NCI-H146 treated with DMSO at 0.1 percent for 48 hours (cell line): ENCODE data around the gene USP32.
"Not testable (repeated sequence)": the region's sequence is repeated elsewhere in the genome, so short reads cannot be mapped to it uniquely, and the experiment has no call there.

ENCODE experiments used
- DNase-seq: peaks from one replicate; lab custom pipeline; 2025; ENCODE audit not compliant: unreplicated experiment; lab: John Stamatoyannopoulos, UW

USP32 gene

DNA sequence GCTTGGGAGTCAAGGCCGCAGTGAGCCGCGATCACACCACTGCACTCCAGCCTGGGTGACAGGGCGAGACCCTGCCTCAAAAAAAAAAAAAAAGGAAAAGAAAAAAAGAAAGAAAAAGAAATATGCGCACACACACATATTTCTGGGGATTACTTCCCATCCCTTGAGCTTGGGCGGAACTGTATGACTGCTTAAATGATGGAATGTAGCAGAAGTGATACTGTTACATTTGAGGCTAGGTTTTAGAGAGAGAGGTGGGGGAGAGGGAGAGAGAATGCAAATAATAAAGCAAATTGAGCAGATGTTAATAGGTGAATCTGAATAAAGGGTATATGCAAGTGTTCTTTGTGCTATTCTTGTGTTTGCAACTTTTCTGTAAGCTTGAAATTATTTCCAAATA, 12.0 kb upstream of the USP32 start:
- DNase-seq, result no peak

DNA sequence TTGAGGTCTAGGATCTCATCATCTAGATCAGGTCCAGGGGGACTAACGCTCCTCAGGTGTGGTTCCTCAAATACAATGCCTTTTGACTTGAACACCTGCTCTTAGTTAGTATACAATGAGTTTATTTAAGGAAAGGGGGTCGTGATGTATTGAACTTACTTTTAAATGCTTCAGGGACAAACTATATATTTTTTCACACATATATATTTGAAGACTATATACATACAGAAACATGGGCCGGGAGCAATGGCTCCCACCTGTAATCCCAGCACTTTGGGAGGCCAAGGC, 11.5 kb upstream of the USP32 start:
- DNase-seq, result no peak

DNA sequence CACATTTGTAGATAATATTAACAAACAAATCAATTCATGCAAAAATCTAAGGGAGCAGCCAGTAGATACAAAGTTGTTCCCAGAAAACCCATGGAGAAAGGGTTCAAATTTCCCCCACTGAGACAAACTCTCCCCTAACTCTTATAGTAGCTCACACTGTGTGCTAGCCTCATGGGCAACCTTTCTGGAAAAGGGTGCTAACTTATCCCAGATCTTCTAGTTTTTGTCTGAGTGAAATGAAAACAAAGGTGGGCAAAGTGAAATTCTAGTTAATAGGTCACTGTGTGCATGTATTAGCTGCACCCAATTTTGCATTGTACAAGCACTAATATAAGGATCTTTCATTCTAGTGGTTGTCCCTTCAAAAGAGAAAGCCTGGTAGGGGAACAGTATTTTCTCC, 9.9 kb upstream of the USP32 start:
- no peak for DNase-seq

DNA sequence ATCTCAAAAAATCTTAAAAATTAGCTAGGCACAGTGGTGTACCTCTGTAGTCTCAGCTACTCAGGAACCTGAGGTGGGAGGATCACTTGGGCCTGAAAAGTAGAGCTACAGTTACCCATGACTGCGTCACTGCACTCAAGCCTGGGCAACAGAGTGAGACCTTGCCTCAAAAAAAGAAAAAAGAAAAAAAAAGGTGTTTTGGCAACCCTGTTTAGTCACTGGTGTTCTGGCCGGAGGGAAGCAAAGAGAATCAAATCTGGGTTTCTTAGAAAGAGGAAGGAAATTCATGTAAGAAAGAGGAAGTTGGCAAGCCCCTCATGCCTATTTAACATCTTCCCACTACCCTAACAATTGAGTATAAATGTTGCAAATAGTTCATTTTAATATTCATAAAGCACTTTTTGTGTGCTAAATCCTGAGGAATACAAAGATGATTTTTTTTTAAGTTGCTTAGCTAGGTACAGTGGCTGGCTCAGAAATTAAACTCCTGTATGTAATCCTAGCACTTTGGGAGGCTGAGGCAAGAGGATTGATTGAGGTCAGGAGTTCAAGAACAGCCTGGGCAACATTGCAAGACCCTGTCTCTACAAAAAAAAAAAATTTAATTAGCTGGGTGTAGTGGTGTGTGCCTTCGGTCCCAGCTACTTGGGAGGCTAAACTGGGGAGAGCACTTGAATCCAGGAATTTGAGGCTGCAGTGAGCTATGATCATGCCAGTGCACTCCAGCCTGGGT, 6.5 kb upstream of the USP32 start:
- DNase-seq, result no peak

DNA sequence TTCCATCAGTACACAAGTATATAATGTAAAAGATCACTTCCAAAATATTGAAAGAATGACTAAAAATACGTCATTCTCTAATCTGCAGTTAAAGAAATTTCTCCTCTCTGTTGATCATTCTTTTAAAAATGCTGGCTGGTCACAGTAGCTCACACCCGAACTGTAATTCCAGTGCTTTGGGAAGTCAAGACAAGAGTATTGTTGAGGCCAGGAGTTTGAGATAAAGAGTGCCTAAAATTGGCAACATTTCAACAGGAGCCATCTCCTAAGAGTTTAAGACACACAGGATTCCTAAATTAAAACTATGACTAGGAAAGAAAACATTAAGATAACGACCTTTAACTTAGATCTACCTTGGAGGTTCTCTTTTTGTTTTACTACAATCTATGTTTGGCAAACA, 4.5 kb upstream of the USP32 start:
- no peak for DNase-seq

DNA sequence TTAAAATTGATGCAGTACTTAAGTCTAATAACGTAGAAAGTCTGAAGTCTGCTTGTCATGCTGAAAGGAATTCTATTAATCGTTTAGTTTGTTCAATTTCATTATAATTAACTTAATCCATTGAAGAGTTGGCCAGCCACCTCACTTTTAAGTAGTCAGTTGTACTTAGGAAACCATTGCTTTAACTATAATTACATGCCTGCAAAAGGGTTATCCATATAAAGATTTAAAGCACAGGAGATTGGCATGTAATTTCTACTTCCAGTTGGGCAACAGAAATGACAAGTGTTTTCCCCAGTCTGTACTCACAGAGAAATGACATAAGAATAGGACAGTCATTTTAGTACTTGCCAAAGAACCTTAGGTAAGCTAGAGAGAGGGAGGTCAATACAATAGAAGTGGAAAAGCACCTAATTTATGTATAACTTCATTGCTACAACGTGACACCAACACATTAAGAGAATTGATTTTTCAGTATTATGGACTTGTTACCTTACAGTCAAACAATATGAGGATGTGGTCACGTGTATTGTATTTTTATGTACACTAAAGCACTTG, 3.7 kb upstream of the USP32 start:
- no peak for DNase-seq

DNA sequence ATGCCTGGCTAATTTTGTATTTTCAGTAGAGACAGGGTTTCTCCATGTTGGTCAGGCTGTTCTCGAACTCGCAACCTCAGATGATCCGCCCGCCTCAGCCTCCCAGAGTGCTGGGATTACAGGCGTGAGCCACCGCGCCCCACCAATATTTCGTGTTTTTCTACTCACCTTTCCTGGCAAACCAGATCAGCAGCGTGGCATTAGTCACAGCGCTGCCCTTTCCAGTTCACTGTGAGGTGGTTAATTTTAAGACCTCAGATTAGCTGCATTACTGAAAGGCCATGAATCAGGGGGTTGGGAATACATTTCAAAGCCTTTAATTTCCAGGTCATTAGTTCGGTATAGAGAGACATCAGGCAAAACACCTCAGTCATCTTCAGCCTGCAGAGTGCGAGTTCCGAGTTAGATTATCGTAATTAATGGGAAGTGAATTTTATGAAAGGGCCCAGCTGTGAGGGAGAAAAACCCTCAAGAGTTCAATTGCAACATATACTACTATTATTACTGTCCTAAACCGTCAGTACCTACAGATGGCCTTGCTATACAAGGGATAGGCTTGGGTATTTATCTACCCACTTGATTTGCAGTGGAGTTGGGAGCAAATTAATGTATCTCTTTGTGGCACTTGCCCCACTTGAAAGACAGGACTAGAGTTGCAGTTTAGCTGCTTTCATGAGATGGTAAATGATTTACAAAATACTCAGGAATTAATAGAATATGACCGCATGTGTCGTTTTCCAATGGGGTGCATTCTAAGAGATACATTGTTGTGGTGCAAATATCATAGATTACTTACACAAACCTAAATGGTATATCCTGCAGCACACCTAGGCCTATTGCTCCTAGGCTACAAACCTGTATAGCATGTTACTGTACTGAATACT, 2.1 kb upstream of the USP32 start:
- no peak for DNase-seq

DNA sequence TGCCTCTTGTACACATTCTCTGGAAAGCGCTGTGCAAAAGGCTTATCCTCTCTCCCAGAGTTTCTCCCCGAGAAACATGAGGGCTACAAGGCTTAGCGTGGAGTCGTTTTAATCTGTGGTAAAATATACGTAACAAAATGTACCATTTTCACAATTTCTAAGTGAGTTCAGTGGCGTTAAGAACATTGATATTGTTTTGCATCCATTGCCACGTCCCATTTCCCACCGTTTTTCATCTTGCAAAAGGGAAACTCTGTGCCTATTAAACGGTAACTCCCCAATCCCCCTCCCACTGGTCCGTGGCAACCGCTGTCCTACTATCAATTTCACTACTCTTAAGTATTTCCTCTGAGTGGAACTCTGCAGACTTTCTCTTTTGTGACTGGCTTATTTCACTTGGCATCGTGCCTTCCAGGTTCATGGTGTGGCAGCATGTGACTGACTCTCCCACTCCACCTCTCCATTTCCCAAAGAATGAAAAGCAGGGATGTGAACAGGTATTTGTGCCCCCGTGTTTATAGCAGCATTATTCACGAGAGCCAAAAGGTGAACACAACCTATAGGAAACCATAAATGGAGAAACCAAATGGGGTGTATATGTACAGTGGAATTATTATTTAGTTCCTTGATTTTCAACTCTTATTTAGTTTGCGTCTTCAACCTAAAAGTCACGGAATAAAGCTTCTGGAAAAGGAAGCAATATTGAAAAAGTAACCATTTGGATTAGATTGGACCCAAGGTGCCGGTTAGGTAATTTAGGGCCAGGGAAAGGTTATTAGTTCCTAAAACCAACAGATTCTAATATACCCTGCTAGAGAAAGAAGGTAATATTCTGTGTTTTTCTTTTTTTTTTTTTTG, 1.1 kb upstream of the USP32 start:
- peak; percentile 47 for DNase-seq

DNA sequence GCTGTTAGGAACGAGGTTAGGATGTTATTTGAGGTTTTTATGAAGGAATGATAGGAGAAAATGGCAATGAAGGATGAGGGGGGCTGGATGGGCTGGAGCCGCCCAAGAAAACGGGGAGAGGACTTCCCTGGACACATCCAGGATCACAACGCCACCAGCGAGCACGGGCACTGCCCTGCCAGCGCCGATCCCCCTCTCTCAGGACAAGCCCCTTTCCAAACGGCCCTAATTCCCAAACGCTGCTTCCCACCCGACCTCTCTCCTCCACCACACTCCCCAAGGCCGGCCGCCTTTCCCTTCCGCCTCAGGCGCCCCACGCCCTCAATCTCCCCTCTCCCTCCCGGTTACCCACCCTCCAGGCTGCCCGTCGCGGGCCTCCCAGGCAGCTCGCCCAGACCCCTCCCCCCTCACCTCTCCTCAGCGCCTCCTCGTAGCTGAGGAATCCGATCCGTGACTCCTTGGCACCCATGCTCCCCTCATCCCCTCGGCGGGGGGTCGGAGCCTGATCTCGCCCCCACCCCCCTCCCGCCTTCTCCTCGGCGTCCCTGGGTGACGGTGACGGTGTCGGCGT, 377 bp downstream of the USP32 start:
- peak; percentile 77 for DNase-seq

DNA sequence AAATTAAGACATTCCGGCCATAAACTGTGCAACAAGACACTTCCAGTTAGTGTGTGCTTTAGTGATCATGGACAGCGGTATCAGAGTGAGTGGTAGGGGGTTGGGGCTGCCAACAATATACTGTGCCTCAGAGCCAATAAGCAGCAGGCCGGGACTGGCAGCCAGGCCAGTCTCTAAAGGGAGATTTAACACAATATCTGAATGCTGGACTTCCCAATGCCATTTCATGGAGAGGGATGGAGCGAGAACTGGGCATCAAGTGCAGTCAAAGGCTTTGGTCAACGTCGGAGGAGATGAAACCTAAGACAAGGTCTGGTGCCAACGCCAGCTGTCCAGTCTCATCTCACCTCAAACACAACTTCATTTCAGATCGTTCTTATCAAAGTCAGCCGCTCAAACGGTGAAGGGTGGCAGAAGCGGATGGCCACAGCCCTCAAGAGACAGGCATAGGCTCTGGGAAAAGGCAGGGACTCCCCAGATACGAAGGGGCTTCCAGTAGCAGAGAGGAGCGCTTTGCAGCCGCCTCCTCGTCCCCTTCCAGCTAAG, 935 bp downstream of the USP32 start:
- peak; percentile 29 for DNase-seq

DNA sequence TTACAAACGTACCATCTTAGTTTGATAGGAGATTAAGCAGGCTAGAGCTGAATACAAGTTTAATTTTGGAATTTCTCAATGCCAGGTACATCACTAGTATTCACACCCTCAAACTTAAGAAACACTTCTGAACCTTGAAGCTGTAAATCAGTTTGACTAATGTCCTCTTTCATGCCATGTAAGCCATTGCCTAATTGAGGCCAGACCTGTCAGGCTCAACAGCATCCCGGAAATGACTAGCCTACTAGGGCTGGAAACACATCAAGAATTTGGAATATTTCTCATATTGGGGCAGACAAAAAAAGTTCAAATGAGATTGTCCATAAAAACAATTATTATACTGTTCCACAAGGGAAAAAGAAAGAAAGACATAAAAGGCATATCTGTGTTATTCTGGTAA, 1.7 kb downstream of the USP32 start:
- no peak for DNase-seq

DNA sequence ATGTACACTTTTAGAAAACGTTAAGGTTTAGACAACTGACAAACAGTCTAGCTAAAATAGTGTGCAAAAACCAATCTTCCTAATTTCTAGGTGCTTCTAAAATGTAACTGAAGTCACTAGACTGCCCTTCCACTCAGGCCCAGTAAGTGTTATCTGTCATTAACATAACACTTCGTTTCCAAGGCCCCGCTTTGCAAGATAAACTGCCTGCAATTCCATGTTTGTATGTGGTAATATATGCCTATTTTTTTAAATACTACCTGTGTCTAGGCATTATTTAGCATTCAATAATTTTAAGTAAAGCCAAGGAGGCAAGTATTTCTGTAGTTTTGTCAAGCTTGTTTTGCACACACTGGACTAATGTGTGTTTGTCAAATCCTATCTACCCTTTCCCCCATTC, 3.2 kb downstream of the USP32 start:
- no peak for DNase-seq

DNA sequence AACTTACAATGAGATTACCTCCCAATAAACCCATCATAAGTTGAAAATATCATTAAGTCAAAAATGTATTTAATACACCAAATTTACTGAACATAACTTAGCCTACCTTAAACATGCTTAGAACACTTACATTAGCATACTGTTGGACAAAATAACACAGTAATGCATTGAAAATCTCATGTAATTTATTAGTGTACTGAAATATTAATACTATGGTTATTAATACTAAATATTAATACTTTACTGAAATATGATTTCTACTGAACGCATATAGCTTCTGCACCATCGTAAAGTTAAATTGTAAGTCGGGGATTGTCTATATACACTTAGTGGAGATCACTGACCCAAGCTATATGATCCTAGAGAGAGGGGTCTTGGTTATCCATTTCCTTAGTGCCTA, 4.3 kb downstream of the USP32 start:
- DNase-seq, result no peak

DNA sequence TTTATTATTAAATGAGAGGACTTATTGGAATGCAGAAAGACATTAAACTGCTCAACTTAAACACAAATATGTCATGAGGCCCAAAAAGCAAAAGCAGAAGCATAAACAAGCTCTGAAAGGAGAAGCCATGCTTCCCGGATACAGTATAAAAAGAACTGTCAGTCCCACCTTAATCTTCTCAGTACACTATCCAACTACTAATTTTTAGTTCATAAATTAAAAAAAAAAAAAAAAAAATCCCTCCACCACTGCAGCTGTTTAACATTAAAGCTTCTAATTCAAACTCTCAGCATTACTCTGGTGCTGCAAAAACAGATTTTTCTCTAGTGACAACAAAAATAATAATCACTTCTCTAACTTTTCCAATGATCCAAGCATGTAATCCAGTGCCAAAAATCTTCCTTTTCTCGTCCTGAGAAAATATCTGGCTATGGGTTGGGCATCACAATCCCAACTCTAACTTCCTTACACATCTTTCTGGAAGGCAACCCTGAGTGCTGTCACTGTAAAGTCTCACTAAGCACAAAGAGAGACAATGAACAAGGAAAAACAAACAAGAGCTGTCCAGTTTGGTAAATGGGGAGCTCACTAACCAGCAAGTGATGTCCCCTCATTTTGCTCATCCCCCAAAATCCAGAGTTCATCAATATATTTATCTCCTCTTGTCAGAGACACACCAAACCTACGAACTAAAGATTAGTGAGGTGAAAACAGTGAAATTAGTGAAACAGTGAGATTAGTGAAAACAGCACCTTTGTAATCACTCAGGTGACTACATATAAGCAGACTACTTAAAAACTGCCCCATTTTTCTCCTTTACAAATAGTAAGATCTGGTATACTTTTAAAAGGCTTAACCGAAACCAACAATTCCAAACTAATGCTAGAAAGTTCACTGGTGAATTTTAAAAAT, 5.5 kb downstream of the USP32 start:
- no peak for DNase-seq

DNA sequence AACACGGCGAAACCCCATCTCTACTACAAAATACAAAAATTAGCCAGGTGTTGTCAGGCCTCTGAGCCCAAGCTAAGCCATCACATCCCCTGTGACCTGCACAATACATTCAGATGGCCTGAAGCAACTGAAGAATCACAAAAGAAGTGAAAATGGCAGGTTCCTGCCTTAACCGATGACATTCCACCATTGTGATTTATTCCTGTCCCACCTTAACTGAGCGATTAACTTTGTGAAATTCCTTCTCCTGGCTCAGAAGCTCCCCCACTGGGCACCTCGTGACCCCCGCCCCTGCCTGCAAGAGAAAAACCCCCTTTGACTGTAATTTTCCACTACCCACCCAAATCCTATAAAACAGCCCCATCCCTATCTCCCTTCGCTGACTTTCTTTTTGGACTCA, 7.0 kb downstream of the USP32 start:
- DNase-seq, result not testable (repeated sequence)

DNA sequence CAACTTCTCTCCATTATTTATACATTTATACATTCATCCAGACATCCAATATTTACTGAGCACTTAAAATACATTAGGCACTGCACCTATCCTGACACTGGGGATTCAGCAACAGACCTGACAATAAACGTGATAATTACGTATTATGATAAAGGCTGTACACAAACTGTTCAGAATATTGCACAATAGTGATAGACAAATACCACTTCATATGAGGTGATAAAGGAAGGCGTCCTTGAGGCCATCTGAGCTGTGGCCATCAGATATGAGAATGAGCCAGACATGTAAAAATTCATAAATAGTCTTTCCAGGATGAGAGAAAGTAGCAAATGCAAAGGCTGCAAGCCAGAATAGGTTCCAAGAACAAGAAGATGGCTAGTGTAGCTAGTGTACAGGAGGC, 8.6 kb downstream of the USP32 start:
- peak; percentile 35 for DNase-seq

DNA sequence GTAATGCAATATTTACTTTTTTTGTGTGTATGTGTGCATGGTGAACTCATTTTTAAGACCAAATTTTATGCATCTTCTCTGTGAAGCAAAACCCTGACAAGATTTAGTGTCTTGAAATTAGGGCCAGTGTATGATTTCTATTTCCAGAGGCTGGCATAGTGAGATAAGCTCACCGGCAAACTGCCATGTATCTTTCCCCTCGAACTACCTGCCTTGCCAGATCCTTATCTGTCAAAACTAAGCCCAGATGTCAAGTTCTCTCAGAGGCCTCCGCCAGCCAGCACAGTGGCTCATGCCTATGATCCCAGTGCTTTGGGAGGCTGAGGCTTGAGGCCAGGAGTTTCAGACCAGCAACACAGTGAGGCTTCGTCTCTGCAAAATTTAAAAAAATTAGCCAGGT, 10.0 kb downstream of the USP32 start:
- DNase-seq, result no peak

DNA sequence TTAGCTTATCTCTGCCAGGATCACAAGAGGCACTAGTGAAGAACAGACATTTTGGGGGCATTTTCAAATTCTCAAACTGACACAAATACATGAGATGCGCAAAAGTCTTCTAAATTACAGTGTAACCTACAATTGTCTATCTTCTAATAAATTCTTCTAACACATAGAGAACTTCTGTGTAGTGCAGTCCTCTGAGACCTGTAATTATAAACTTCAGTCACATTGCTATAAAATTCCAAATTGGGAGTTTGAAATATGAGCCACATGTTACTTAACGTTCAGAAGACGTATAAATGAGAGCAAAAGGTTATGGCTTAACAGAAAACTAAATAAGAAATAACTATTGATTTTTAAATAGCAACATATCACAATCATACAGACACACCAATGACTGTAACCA, 12.5 kb downstream of the USP32 start:
- not testable (repeated sequence) for DNase-seq

DNA sequence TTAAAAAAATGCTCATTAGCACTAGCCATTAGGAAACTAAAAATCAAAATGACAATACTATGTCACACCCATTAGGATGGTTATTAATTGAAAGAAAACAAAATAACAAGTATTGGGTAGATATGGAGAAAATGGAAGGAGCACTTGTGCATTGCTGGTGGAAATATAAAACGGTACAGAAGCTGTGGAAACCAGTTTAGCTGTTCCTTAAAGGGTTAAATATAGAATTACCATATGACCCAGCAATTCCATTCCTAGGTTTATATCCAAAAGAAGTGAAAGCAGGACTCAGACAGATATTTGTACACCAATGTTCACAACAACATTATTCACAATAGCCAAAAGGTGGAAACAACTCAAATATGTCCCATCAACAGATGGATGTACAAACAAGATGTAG, 13.7 kb downstream of the USP32 start:
- DNase-seq, result not testable (repeated sequence)
